Trophoblast cell (in vitro differentiated cells and primary cell): ENCODE data around the gene CD79A.

Source experiments
- DNase-seq, 2 donors: peaks; one replicate each; pipeline ENCODE4 v3.0.0-alpha.2; 2016
- H2AFZ ChIP-seq: 2 replicates; pipeline ENCODE4 v1.6.1; 2013; ENCODE audit warnings: low read length, moderate library complexity, mild to moderate bottlenecking; ENCODE audit not compliant: insufficient read depth, poor library complexity
- H2AK5ac ChIP-seq: 2 replicates; pipeline ENCODE4 v1.6.1; 2013; ENCODE audit warnings: mild to moderate bottlenecking, low read length
- H2BK120ac ChIP-seq: 2 replicates; pipeline ENCODE4 v1.6.1; 2013; ENCODE audit warnings: low read length, mild to moderate bottlenecking, moderate library complexity; ENCODE audit not compliant: insufficient read depth, poor library complexity
- H2BK12ac ChIP-seq: 2 replicates; pipeline ENCODE4 v1.6.1; 2013; ENCODE audit warnings: mild to moderate bottlenecking, low read length, moderate library complexity
- H2BK5ac ChIP-seq: 2 replicates; pipeline ENCODE4 v1.6.1; 2013; ENCODE audit warnings: low read length, low read depth, moderate library complexity, mild to moderate bottlenecking; ENCODE audit not compliant: poor library complexity
- H3K14ac ChIP-seq: 2 replicates; pipeline ENCODE4 v1.6.1; 2013; ENCODE audit warnings: mild to moderate bottlenecking, low read length
- H3K18ac ChIP-seq: 2 replicates; pipeline ENCODE4 v1.6.1; 2013; ENCODE audit warnings: mild to moderate bottlenecking, low read length
- H3K23ac ChIP-seq: 2 replicates; pipeline ENCODE4 v1.6.1; 2013; ENCODE audit warnings: low read length
- H3K27ac ChIP-seq: 2 replicates; pipeline ENCODE4 v1.5.1; 2013; ENCODE audit warnings: low read depth, mild to moderate bottlenecking, inconsistent platforms, low read length, moderate library complexity
- H3K27me3 ChIP-seq: 2 replicates; pipeline ENCODE4 v1.6.1; 2013; ENCODE audit warnings: inconsistent platforms, mild to moderate bottlenecking, low read length, moderate library complexity; ENCODE audit not compliant: insufficient read depth
- H3K36me3 ChIP-seq, 2 experiments: 1 replicate in 1 of 2; 2 replicates in 1 of 2; pipeline ENCODE4 v1.6.1; 2013; ENCODE audit warnings: low read length in 2 of 2, mild to moderate bottlenecking in 2 of 2, moderate library complexity in 1 of 2; ENCODE audit not compliant: insufficient read depth in 2 of 2, control insufficient read depth in 1 of 2
- H3K4ac ChIP-seq: 2 replicates; pipeline ENCODE4 v1.6.1; 2013; ENCODE audit warnings: low read depth, mild to moderate bottlenecking, low read length, moderate library complexity
- H3K4me1 ChIP-seq, 2 experiments: 1 replicate in 1 of 2; 2 replicates in 1 of 2; pipeline ENCODE4 v1.6.1; 2013; ENCODE audit warnings: low read length in 2 of 2, mild to moderate bottlenecking in 2 of 2, moderate library complexity in 1 of 2; ENCODE audit not compliant: insufficient read depth in 2 of 2, control insufficient read depth in 1 of 2
- H3K4me2 ChIP-seq: 2 replicates; pipeline ENCODE4 v1.6.1; 2013; ENCODE audit warnings: inconsistent platforms, mild to moderate bottlenecking, low read length, moderate library complexity
- H3K4me3 ChIP-seq: 2 replicates; pipeline ENCODE4 v1.5.1; 2013; ENCODE audit warnings: mild to moderate bottlenecking, low read depth, low read length, inconsistent platforms
- H3K79me1 ChIP-seq: one replicate; pipeline ENCODE4 v1.6.1; 2013; ENCODE audit warnings: low read length
- H3K79me2 ChIP-seq: 2 replicates; pipeline ENCODE4 v1.6.1; 2013; ENCODE audit warnings: low read length, mild to moderate bottlenecking; ENCODE audit not compliant: control insufficient read depth, insufficient read depth, poor library complexity
- H3K9ac ChIP-seq: 2 replicates; pipeline ENCODE4 v1.6.1; 2013; ENCODE audit warnings: mild to moderate bottlenecking, low read length
- H3K9me3 ChIP-seq: 2 replicates; pipeline ENCODE4 v1.6.1; 2013; ENCODE audit warnings: low read depth, mild to moderate bottlenecking, control low read depth, inconsistent platforms, low read length; ENCODE audit not compliant: insufficient read depth
- H4K12ac ChIP-seq: 2 replicates; pipeline ENCODE4 v1.6.1; 2013; ENCODE audit warnings: low read depth, mild to moderate bottlenecking, low read length, moderate library complexity
- H4K8ac ChIP-seq: 2 replicates; pipeline ENCODE4 v1.6.1; 2013; ENCODE audit warnings: low read depth, mild to moderate bottlenecking, low read length, moderate library complexity
- H4K91ac ChIP-seq: one replicate; pipeline ENCODE4 v1.6.1; 2013; ENCODE audit warnings: low read depth, mild to moderate bottlenecking, low read length, moderate library complexity
- whole genome bisulfite sequencing: extraction: QIAGEN DNeasy Blood & Tissue Kit; methylation state at CpG from one replicate; pipeline ENCODE4 v1.1.7; 2013; ENCODE audit warnings: missing lambda C conversion rate; ENCODE audit not compliant: insufficient read length, insufficient coverage; ENCODE audit errors: extremely low coverage; 5-methylcytosine and 5-hydroxymethylcytosine counted together

Gene CD79A

DNA sequence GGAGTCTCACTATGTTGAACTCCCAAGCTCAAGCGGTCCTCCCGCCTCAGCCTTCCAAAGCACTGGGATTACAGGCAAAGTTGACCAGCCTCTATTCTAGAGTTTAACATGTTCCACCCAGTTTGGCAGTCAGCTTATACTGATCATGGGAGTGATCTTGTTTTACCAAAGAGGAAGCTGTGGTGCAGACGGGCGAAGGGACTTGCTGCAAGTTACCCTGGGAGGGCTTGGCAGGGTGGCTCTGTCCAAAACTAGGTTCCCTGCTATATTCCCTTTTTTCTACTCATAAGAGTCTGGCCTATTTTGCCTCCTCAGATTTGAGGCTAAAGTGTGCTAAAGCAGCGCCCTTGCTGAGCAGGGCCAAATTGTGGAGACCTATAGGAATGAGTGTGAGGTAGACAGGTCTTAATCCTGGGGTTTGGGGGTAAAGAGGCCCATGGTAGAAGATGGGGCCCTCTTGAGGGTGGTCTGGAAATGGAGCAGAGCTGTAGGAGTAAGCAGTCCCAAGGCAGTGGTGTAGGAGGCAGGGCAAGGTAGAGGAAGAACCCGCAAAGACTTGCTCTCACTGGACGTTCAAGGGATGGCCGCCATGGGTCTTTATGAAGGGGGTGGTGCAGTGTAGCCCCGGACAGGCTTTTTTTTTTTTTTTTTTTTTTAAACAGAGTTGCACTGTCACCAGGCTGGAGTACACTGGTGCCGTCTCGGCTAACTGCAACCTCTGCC is 13.7 kb upstream of the CD79A start:
- Histone ChIP-seq H3K27me3 (no peaks in the 10 kb centered on the region), H3K4me3 (no peak overlapping the region), H2BK120ac (no peak overlapping the region), H3K79me2 (peaks cover 20% of the 10 kb centered on the region), H3K23ac (no peak overlapping the region), H3K4me2 (no peak overlapping the region), H4K12ac (no peak overlapping the region), H3K18ac (no peak overlapping the region), H3K27ac (no peak overlapping the region), H2BK5ac (no peak overlapping the region), H3K4me1 (peaks cover 6 to 11% of the 10 kb centered on the region in 2 experiments), H2BK12ac (no peak overlapping the region), H2AFZ (no peak overlapping the region), H3K9ac (no peak overlapping the region), H4K91ac (no peak overlapping the region), H3K9me3 (no peaks in the 10 kb centered on the region), H3K79me1 (peaks cover 12% of the 10 kb centered on the region), H3K36me3 (peaks cover 62 to 71% of the 10 kb centered on the region in 2 experiments), H3K14ac (no peak overlapping the region), H2AK5ac (no peak overlapping the region), H3K4ac (peak overlapping the region; percentile 53), H4K8ac (no peak overlapping the region)
- DNase-seq = no peak
- WGBS = no CpG with 5 or more reads among the region's 11 CpGs

DNA sequence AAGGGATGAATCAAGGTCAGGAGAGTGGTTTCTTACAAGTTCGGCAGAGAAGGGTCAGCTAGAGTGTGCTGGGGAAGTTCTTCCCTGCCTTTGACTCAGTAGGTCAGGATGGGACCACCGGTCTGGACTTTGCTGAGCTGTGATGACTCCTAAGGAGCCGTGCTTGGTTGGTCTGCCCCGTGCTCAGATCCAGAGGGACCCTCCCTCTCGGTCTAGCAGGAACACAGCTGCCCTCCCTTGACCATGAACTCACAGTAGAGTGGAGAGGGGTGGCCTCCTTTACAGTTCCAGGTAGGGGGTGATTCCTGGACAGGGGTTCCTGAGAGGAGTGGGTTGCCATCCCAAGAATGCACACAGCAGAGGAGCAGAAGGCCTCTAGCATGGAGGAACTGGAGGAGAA is 12.7 kb upstream of the CD79A start:
- no peak overlapping the region for H4K8ac ChIP-seq
- H3K9ac ChIP-seq = peak overlapping the region; percentile 16
- peaks cover 12% of the 10 kb centered on the region for H3K79me1 ChIP-seq
- H3K14ac ChIP-seq = no peak overlapping the region
- H3K4me1 ChIP-seq = peaks cover 6 to 11% of the 10 kb centered on the region in 2 experiments
- H2AFZ ChIP-seq = peak overlapping the region; percentile 18
- no peak overlapping the region for H3K27ac ChIP-seq
- peak overlapping the region; percentile 8 for H3K4me2 ChIP-seq
- H3K4ac ChIP-seq = peak overlapping the region; percentile 78
- no peak for DNase-seq
- WGBS = no CpG with 5 or more reads among the region's 5 CpGs
- H3K36me3 ChIP-seq = peaks cover 73 to 81% of the 10 kb centered on the region in 2 experiments
- peak overlapping the region; percentile 43 for H4K12ac ChIP-seq
- no peak overlapping the region for H3K4me3 ChIP-seq
- H3K9me3 ChIP-seq = no peaks in the 10 kb centered on the region
- no peak overlapping the region for H3K23ac ChIP-seq
- peak overlapping the region; percentile 24 for H3K18ac ChIP-seq
- no peak overlapping the region for H2BK120ac ChIP-seq
- no peak overlapping the region for H2BK5ac ChIP-seq
- H2BK12ac ChIP-seq = no peak overlapping the region
- H4K91ac ChIP-seq = no peak overlapping the region
- H3K27me3 ChIP-seq = no peaks in the 10 kb centered on the region
- no peak overlapping the region for H2AK5ac ChIP-seq
- H3K79me2 ChIP-seq = peaks cover 20% of the 10 kb centered on the region

DNA sequence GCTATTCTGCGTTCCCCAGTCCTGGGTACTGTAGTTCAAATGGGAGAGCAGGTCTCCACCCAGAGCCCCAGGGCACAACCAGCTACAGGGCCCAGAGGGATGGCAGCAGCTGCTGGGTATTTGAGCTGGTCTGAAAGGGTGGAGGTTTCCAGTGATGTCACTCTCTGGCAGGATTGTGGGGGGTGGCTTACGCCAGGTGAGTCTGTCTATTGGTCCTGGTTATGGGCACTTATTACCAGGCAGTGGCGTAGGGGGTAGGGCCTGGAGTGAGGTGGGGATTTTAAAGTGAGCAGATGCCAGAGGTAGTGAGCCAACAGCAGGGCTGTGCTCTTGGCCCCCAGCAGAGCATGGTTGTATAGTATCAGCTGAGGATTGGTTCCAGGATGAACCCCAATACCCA is 10.8 kb upstream of the CD79A start:
- no peak for DNase-seq
- no peaks in the 10 kb centered on the region for H3K9me3 ChIP-seq
- H4K91ac ChIP-seq = no peak overlapping the region
- H3K4me3 ChIP-seq = no peak overlapping the region
- no peak overlapping the region for H3K4me2 ChIP-seq
- H3K18ac ChIP-seq = no peak overlapping the region
- H3K4ac ChIP-seq = peak overlapping the region; percentile 6
- H3K27me3 ChIP-seq = no peaks in the 10 kb centered on the region
- H2BK12ac ChIP-seq = no peak overlapping the region
- H3K27ac ChIP-seq = no peak overlapping the region
- no CpG with 5 or more reads among the region's 3 CpGs for WGBS
- H4K8ac ChIP-seq = no peak overlapping the region
- peaks cover 84 to 92% of the 10 kb centered on the region in 2 experiments for H3K36me3 ChIP-seq
- H2AFZ ChIP-seq = no peak overlapping the region
- no peak overlapping the region for H2BK5ac ChIP-seq
- no peaks in the 10 kb centered on the region for H3K79me1 ChIP-seq
- peaks cover 3 to 7% of the 10 kb centered on the region in 2 experiments for H3K4me1 ChIP-seq
- no peak overlapping the region for H2BK120ac ChIP-seq
- H3K9ac ChIP-seq = peak overlapping the region; percentile 12
- H3K14ac ChIP-seq = no peak overlapping the region
- H3K23ac ChIP-seq = no peak overlapping the region
- no peak overlapping the region for H4K12ac ChIP-seq
- H3K79me2 ChIP-seq = peaks cover 6% of the 10 kb centered on the region
- no peak overlapping the region for H2AK5ac ChIP-seq

DNA sequence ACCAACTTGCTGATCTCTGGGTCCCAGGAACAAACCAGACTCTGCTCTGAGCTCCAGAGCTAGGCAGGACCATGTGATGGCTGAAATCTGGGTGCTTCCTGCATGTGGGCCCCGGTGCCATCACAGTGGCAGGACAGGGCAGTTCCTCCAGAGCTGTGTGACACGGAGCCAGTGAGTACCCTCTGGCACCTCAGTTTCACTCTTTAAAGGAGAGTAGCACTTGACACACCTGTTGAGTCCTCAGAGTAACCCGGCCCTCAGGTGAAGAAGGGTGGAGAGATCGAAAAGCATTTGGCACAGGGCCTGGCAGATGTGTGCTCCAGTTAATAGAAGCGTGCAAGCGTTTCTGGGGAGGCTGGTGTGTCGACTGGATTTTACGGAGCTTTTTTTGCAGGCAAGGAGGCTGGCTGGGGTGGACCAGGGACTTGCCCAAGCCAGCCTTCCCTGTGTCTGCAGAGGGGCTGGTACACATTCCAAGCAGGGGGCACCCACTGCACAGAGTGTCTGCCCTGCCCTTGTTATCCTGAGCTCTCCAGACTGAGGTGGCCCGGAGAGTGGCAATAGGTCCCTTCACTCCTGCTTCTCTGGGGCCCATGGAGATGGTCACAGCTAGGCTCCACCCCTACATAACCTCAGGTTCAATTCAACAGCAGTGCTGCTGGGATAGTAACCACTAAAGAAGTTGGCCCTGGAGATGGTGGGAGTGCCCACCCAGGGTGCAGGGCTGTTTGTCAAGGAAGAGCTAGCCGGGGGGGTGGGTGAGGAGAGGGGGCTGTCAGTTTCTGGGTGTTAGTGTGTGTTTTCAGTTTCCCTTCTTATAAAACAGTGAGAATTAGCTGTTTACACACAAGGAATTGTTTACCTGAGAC is 8.7 kb upstream of the CD79A start:
- Histone ChIP-seq H3K36me3 (peaks cover 77 to 83% of the 10 kb centered on the region in 2 experiments), H3K4me1 (peaks cover 2 to 3% of the 10 kb centered on the region in 2 experiments), H2BK120ac (no peak overlapping the region), H3K18ac (no peak overlapping the region), H4K8ac (no peak overlapping the region), H4K91ac (no peak overlapping the region), H3K4ac (no peak overlapping the region), H2BK5ac (no peak overlapping the region), H3K79me1 (no peaks in the 10 kb centered on the region), H2BK12ac (no peak overlapping the region), H3K27ac (no peak overlapping the region), H3K27me3 (no peaks in the 10 kb centered on the region), H4K12ac (peak overlapping the region; percentile 43), H3K4me2 (no peak overlapping the region), H3K9ac (no peak overlapping the region), H2AK5ac (no peak overlapping the region), H2AFZ (no peak overlapping the region), H3K23ac (no peak overlapping the region), H3K4me3 (no peak overlapping the region), H3K9me3 (no peaks in the 10 kb centered on the region), H3K14ac (no peak overlapping the region), H3K79me2 (peaks cover 3% of the 10 kb centered on the region)
- WGBS = no CpG with 5 or more reads among the region's 10 CpGs
- DNase-seq = no peak
